ENCODE results near the gene STRA8.

STRA8 gene

DNA sequence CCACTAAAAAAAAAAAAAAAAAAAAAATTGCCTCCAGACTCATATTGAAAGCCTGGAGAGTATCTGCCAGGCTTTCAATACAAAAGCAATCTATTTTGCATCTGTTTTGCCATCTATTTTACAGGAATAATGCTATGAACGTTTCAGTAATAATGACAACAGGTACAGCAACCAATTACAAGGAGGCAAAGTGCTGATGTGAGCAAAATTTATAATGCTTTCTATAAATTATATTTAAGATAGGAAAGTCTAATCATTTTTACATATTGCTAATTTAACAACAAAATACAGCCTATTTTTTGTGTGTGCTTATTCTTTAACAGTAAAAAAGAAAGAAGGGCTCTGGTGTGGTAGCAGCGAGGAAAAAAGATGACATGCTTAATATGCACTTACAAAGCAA, 32.3 kb upstream of the STRA8 start:
- TF ChIP-seq CTCF (IDR thresholded peaks at IDR 0.05; ENCODE audit: insufficient read depth, low read depth, low read length, missing control alignments) = no peak
- no peak overlapping the region for H3K4me3 ChIP-seq (ENCODE audit: low read depth, low read length)
- no peak for DNase-seq (ENCODE audit: low read depth)

DNA sequence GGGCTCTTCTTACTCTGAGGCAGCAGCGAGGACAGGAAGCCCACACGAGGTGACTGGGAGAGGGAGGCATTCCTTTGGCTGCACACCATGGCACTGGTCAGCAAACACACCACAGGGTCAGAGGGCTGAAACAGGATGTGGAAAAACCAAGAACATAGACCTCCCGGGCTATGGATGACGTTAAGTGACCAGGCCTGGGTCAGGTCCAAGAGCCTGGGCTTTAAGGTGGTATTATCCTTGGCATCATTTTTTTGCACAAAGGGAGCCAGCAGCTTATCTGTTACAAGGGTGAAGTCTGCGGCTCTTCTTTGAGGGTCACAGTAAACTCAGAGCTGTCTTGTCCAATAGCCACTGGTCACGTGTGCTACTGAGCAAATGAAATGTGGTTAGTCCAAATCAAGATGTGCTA, 29.3 kb upstream of the STRA8 start:
- H3K4me3 ChIP-seq (ENCODE audit: low read depth, low read length) = no peak overlapping the region
- no peak for TF ChIP-seq CTCF (IDR thresholded peaks at IDR 0.05; ENCODE audit: insufficient read depth, low read depth, low read length, missing control alignments)
- DNase-seq (ENCODE audit: low read depth) = no peak

DNA sequence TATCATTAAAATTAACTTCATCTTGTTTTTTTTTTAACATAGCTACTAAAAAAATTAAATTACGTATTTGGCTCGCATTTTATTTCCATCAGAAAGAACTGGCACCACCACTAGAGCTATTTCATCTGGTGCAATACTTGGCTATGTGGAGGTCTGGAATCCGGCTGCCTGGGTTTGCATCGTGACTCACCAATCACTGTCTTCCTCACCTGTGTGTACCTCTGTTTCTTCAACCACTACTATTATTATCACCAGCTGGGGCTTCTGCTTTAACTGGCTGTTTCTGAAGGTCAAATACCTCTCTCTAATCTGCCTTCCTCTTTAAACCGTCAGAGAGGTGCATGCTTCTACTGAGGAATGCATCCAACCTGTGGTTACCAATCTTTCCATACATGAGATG, 28.8 kb upstream of the STRA8 start:
- no peak overlapping the region for H3K4me3 ChIP-seq (ENCODE audit: low read depth, low read length)
- no peak for TF ChIP-seq CTCF (IDR thresholded peaks at IDR 0.05; ENCODE audit: insufficient read depth, low read depth, low read length, missing control alignments)
- no peak for DNase-seq (ENCODE audit: low read depth)

- H3K4me3 ChIP-seq (ENCODE audit: low read depth, low read length) = no peak overlapping the region
- DNase-seq (ENCODE audit: low read depth) = no peak
- no peak for TF ChIP-seq CTCF (IDR thresholded peaks at IDR 0.05; ENCODE audit: insufficient read depth, low read depth, low read length, missing control alignments)
Measured at GRCh38 chr7:135205850-135206249, 27.8 kb upstream of the STRA8 start.

- peak; percentile 65 for DNase-seq (ENCODE audit: low read depth)
- peak overlapping the region; percentile 15 for H3K4me3 ChIP-seq (ENCODE audit: low read depth, low read length)
- TF ChIP-seq CTCF (IDR thresholded peaks at IDR 0.05; ENCODE audit: insufficient read depth, low read depth, low read length, missing control alignments) = no peak
Measured at GRCh38 chr7:135206941-135207391, 26.7 kb upstream of the STRA8 start.

GRCh38 chr7:135207406-135208101, 26.1 kb upstream of the STRA8 start:
- no peak for TF ChIP-seq CTCF (IDR thresholded peaks at IDR 0.05; ENCODE audit: insufficient read depth, low read depth, low read length, missing control alignments)

More at GRCh38 chr7:135207406-135208101, 26.1 kb upstream of the STRA8 start:
- peak overlapping the region; percentile 15 for H3K4me3 ChIP-seq (ENCODE audit: low read depth, low read length)
- DNase-seq (ENCODE audit: low read depth) = peak; percentile 35

Data from GM12865 (cell line).